RCC 7860 (cell line): Measurements from ENCODE around the gene BCDIN3D.
A peak's percentile ranks its signal among the peaks of the same experiment; 100 is the strongest.
"Not testable (repeated sequence)": the region's sequence is repeated elsewhere in the genome, so short reads cannot be mapped to it uniquely, and the experiment has no call there.

Experiments used
- DNase-seq: peaks from one replicate; pipeline ENCODE4 v3.0.0-alpha.2; 2015; ENCODE audit warnings: low spot score
- FAIRE-seq: peaks from 2 replicates; lab custom pipeline; 2012; peaks lifted over from hg19 to GRCh38; lab: Jason Lieb, UNC

BCDIN3D gene

GRCh38 chr12:49863946-49864797 lies 21.3 kb upstream of the BCDIN3D start:
- FAIRE-seq (no peak), DNase-seq (no peak)

GRCh38 chr12:49860921-49861320 lies 18.0 kb upstream of the BCDIN3D start:
- DNase-seq, FAIRE-seq: not testable (repeated sequence)

- not testable (repeated sequence) for FAIRE-seq, DNase-seq
Observed at GRCh38 chr12:49855890-49856289, 13.0 kb upstream of the BCDIN3D start.

DNA sequence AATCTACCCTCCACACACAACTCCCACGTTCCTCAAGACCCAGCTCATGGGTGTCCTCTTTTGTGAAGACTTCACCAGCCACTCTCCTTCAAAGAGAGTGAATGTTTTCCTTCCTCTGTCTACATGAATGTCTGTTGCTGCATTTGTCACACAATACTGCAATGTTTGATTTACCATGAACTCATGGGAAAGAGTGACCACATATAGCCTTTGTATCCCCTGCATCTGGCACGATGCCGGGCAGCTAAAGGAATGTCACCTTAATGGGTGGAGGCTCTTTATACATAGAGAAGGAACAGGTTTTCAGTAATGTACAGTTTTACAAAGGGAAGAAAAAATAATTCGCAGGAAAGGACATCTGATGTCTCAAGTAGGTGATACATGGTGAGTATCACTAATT lies 12.1 kb upstream of the BCDIN3D start:
- no peak for DNase-seq
- no peak for FAIRE-seq

DNA sequence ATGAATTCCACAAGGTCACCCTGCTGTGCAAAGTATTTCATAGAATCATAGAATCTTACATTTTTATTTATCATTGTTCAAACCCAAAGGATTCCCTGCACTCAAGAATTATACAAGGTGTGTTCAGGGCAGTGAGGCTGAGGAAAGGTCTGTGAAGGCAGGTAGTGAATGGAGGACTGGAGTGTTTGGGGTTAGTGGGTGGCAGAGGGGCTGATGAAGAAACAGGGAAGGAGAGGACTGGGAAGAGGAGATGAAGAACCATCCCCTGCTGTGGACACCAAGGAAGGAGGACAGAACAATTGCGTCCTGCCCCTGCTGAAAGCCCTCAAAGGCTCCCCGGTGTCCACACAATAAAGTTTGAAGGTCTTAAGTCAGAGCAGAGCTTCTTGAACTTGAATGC lies 10.8 kb upstream of the BCDIN3D start:
- DNase-seq (no peak), FAIRE-seq (no peak)

GRCh38 chr12:49847161-49847560 lies 4.3 kb upstream of the BCDIN3D start:
- FAIRE-seq (no peak), DNase-seq (no peak)

DNA sequence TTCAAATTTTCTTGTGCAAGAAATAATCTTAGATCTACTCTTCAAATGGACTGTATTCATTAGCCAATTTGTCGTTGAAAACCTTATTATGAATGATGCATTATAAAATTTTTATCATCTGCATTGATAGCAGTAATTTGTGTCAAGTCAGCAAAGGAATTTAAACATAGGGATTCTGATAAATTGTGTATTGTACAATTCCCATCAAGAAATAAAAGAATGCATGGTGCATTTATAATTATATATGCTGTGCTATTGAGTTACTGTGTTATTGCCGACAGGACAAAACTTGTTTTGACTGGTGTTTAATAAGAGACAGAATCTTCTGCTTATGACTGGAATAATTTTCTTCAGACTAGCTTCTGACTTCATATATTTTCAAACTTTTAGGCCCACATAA lies 3.1 kb upstream of the BCDIN3D start:
- no peak for DNase-seq
- no peak for FAIRE-seq

GRCh38 chr12:49843876-49844437 lies 1.1 kb upstream of the BCDIN3D start:
- DNase-seq = no peak
- no peak for FAIRE-seq

DNA sequence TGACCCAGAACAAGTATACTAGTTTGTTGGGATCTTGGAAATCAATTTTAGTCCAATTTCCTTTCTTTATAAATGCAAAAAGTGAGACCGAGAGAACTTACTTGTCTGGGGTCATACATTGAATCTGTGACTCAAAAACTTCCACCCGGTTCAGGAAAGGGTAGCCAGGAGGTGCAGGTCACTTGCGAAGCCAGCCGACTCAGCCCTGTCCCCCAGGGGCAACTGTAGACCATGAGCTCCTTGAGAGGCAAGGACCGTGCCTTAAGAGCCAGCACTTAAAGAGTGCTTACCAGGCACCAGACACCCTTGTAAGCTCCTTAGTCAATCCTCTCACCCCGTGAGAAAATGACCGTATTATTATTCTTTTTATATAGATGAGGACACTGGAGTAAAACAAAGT lies 505 bp upstream of the BCDIN3D start:
- FAIRE-seq (no peak), DNase-seq (no peak)

- no peak for FAIRE-seq
- DNase-seq = no peak
Observed at GRCh38 chr12:49838973-49839633, 3.8 kb downstream of the BCDIN3D start.

- FAIRE-seq (no peak), DNase-seq (no peak)
Observed at GRCh38 chr12:49832836-49833421, 10.0 kb downstream of the BCDIN3D start.

DNA sequence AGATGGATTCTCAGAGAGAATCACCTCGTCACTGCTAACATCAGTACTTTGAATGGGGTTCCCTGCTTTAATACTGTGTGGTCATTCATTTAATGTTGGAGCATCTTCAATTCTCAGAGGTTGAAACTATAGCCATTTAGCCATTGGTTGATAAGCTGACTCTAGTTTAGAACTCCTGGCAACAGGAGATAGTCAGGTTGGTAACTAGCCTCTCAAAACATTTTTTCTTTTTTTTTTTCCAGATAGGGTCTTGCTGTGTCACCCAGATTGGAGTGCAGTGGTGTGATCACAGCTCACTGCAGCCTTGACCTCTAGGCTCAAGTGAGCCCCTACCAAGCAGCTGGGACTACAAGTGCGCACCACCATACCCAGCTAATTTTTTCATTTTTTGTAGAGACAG lies 11.2 kb downstream of the BCDIN3D start:
- DNase-seq = no peak

DNA sequence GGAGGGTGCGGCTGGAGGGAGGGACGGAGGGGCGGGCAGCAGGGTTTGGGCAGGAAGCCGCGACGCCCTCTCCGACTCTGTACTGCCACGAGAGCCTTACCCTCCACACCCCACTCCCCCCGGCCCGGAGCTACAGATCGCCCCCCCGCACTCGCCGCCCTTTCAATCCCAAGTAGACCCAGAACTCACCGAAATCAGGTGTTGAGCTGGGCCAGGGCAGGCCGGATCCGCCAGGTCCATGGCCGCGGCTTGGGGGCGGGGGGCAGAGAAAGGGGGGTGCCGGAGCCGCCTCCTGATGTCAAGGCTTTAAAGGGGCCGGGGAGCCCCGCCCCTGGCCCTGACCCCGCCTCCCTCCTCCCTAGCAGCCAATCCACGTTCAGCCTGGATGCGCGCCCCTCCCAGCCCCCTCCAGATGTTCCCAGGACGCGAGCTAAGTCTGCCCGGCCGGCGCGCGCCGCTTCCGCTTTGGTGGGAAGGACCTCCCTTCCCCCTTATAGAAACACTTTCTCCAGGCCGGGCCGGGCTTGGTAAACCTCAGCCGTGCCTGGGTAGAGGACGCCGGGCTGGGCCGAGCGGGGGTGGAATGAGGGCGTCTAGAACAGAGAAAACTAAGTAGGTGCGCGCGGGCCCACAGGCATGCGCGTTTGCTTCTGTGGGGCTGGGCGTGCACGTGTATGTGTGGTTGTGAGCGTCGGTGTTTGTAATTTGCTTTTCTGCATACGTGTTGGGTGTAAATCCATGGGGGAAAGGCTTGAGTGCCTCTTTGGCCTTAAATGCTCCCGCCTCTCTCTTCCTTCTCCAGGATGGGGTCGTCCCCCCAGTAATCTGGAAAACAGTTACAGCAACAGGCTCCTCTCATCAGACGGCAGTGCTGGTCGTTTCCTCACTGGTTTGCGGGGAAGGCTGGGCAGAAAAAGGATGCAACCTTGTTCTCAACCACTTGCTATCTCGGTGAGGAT lies 14.5 kb downstream of the BCDIN3D start, which contains the start of gene NCKAP5L:
TSS of gene NCKAP5L (minus strand) at position 281 of the 959 bp plus-strand sequence. CDS start 24,369 bp downstream, outside the sequence.
- peak; percentile 70 for FAIRE-seq

More for the DNA sequence above, 11.2 kb downstream of the BCDIN3D start:
- FAIRE-seq = no peak

DNA sequence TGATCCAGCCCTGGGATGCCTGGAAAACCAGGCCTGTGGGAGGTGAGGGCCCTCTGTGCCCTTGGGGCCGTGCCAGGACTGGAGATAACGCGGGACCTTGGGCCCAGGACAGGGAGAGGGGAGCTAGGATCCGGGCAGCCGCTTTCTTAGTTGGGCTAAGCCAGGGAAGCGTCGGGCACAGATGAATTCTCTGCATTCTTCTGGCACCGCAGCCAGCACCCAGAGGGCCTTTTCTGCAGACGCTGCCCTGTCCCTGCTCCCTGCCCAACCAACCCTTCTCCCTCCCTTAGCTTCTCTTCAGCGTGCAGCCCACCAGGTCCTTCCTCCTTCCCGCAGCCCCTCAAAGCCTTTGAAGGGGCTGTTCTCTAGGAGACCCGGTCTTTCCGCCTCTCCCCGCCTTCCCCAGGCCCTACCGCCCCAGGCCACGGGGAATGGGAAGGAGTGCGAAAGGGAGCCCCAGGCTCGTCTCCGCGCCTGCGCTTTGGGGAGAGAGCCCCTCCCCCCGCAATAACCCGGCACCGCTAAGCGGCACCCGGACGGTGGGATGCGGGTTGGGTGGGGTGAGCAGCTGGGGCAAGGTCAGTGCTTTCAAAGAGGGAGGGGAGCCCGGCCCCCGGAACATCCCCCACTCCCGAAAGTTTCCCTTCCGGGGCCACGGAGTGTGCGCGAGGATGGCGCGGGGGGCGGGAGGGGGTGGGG lies 15.4 kb downstream of the BCDIN3D start:
- DNase-seq (peak; percentile 48), FAIRE-seq (no peak)

More for the DNA sequence above, 14.5 kb downstream of the BCDIN3D start, which contains the start of gene NCKAP5L:
- peak; percentile 79 for DNase-seq

- DNase-seq (no peak), FAIRE-seq (no peak)
Observed at GRCh38 chr12:49827051-49827400, 15.9 kb downstream of the BCDIN3D start.

- DNase-seq (no peak), FAIRE-seq (no peak)
Observed at GRCh38 chr12:49825971-49826421, 16.9 kb downstream of the BCDIN3D start.

DNA sequence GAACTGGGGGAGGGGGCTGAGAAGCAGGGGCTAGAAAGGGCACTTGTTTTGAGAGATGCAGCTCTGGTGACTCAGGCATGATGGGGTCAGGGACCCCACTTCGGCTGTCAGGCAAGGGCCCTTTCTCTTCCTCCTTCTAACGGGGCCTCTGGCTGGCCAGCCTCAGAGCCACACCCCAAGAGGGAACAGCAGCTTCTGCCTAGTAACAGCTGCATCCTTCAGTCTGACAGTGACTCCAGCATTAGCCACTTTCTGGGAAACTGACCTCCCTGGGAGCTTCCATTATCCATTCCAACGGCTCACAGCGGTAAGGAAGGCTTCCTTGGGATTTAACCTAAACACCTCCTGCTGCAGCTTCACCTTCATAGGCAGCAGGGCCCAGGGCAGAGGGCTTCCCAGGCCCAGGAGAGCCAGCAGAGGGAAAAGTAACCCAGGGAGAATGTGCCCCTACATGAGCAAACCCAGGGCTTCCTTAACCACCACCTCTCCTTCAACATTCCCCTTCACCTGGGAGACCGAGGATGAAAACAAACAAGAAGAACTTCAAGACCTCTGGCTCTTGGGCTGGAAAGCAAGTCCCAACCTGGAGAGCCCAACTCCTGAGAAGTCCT lies 17.4 kb downstream of the BCDIN3D start:
- no peak for DNase-seq

GRCh38 chr12:49824895-49825294 lies 18.0 kb downstream of the BCDIN3D start:
- no peak for FAIRE-seq
- DNase-seq = no peak

More for the DNA sequence above, 17.4 kb downstream of the BCDIN3D start:
- no peak for FAIRE-seq

DNA sequence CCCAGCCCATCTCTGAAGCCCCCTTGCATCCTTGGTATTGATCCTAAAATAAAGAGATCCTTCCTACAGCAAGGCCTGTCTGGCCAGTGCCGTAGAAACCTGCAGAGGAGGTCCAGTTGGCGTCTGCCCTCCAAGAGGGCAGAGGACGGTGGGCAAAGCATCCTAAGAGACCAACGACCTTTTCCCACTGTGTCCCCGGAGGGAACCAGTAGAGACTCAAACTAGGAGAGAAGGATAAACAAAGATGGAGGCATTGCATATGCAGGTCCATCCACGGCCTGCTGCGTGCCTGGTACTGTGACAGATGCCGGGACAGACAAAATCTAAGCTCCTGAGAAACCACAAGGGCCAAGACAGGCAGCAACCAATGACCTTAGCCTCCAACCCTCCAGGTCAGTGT lies 18.5 kb downstream of the BCDIN3D start:
- DNase-seq (no peak), FAIRE-seq (no peak)
